ENCODE data around the gene AGPAT3.

- TF ChIP-seq ZNF561 (tag by site-specific recombination; IDR thresholded peaks at IDR 0.05; ENCODE audit: borderline replicate concordance) = no peak
- TF ChIP-seq KLF10 (tag by site-specific recombination; IDR thresholded peaks at IDR 0.05) = no peak
- no peak for TF ChIP-seq ZNF174 (tag by site-specific recombination; IDR thresholded peaks at IDR 0.05)
- no peak for TF ChIP-seq CTCF (tag by site-specific recombination; IDR thresholded peaks at IDR 0.05)
- TF ChIP-seq SALL2 (tag by site-specific recombination; IDR thresholded peaks at IDR 0.05; ENCODE audit: borderline replicate concordance) = no peak
- no peak for TF ChIP-seq ELK4 (IDR thresholded peaks at IDR 0.05; ENCODE audit: borderline replicate concordance, low read depth, low read length)
- TF ChIP-seq HOXD13 (CRISPR knock-in tag; IDR thresholded peaks at IDR 0.05; ENCODE audit: borderline replicate concordance) = no peak
Observed at GRCh38 chr21:43982489-43983078, 117.6 kb downstream of the AGPAT3 start.
